B cell (primary cell): ENCODE data around the gene RARA.

ENCODE experiments used
- EZH2 ChIP-seq: IDR thresholded peaks from 2 replicates; pipeline ENCODE4 v1.6.1; 2012; ENCODE audit warnings: borderline replicate concordance, low read depth, mild to moderate bottlenecking, moderate library complexity, low read length; ENCODE audit not compliant: insufficient read depth, poor library complexity, severe bottlenecking
- TF ChIP-seq, protein P1 (sequence below): fragments of 200-600 bp; IDR thresholded peaks from one replicate; pipeline ENCODE4 v1.8.0; 2022; ENCODE audit warnings: antibody characterized with exemption, mild to moderate bottlenecking

DNA sequence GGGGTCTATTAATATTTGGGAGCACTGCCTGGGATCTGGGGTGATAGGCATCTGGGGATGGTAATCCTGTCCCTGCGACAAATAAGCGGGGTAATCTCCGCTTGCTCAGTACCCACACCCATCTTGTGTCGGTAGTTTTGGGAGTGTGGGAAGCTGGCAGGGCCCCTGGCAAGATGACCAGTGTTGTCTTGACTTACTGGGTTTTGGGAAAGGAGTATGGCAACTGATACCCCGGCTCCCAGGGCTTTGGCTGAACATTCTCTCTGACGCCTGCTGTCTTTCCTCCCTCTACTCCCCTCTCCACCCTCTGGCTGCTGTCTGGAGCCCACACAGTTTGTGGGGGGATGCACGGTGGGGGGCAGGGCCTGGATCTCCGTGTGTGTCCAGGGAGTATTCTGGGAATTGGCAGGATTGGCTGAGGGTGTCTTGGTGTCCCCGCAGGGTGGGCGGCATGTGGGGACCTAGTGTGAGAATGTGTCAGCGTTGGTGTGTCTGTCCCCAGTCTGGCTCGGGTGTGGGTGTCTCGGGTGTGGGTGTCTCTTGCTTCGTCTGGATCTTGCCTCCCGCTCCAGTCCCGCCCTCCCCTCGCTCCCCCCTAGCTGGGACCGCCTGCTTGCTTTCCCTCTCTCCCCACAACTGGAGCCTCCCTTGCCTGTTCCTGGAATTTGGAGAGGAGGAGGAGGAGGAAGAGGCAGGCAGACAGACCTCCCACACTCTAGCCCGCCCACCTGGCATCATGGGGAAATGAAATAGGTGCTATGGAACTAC is 12.0 kb downstream of the RARA start:
- TF ChIP-seq, protein P1, sequence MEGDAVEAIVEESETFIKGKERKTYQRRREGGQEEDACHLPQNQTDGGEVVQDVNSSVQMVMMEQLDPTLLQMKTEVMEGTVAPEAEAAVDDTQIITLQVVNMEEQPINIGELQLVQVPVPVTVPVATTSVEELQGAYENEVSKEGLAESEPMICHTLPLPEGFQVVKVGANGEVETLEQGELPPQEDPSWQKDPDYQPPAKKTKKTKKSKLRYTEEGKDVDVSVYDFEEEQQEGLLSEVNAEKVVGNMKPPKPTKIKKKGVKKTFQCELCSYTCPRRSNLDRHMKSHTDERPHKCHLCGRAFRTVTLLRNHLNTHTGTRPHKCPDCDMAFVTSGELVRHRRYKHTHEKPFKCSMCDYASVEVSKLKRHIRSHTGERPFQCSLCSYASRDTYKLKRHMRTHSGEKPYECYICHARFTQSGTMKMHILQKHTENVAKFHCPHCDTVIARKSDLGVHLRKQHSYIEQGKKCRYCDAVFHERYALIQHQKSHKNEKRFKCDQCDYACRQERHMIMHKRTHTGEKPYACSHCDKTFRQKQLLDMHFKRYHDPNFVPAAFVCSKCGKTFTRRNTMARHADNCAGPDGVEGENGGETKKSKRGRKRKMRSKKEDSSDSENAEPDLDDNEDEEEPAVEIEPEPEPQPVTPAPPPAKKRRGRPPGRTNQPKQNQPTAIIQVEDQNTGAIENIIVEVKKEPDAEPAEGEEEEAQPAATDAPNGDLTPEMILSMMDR = no peak
- no peak for TF ChIP-seq EZH2
